GOT3 (cell line): Measurements from ENCODE around the gene SLC7A1.

Source experiments
- DNase-seq: peaks from one replicate; lab custom pipeline; 2025; ENCODE audit warnings: mixed read lengths; lab: John Stamatoyannopoulos, UW

Gene SLC7A1

GRCh38 chr13:29489650-29490560 is 105.6 kb downstream of the SLC7A1 start:
- DNase-seq: no peak

- DNase-seq: no peak
These were observed 107.7 kb downstream of the SLC7A1 start for GRCh38 chr13:29487466-29488454.

- no peak for DNase-seq
These were observed 108.9 kb downstream of the SLC7A1 start for GRCh38 chr13:29486551-29486950.

- no peak for DNase-seq
These were observed 110.7 kb downstream of the SLC7A1 start for GRCh38 chr13:29484796-29485195.

GRCh38 chr13:29484236-29484635 is 111.3 kb downstream of the SLC7A1 start:
- DNase-seq: no peak

- DNase-seq: no peak
These were observed 111.9 kb downstream of the SLC7A1 start for GRCh38 chr13:29483623-29484022.

GRCh38 chr13:29483211-29483610 is 112.3 kb downstream of the SLC7A1 start:
- no peak for DNase-seq

GRCh38 chr13:29482504-29482903 is 113.0 kb downstream of the SLC7A1 start:
- no peak for DNase-seq

GRCh38 chr13:29481603-29482002 is 113.9 kb downstream of the SLC7A1 start:
- no peak for DNase-seq

- no peak for DNase-seq
These were observed 114.5 kb downstream of the SLC7A1 start for GRCh38 chr13:29480893-29481525.

GRCh38 chr13:29479716-29480492 is 115.6 kb downstream of the SLC7A1 start:
- no peak for DNase-seq

- no peak for DNase-seq
These were observed 119.4 kb downstream of the SLC7A1 start for GRCh38 chr13:29476046-29476445.

GRCh38 chr13:29474991-29475390 is 120.5 kb downstream of the SLC7A1 start:
- no peak for DNase-seq

GRCh38 chr13:29473166-29473565 is 122.3 kb downstream of the SLC7A1 start:
- DNase-seq: no peak

GRCh38 chr13:29472332-29472961 is 123.0 kb downstream of the SLC7A1 start:
- no peak for DNase-seq

GRCh38 chr13:29471551-29471950 is 123.9 kb downstream of the SLC7A1 start:
- DNase-seq: no peak

GRCh38 chr13:29465741-29466293 is 129.7 kb downstream of the SLC7A1 start:
- DNase-seq: no peak

GRCh38 chr13:29464105-29464679 is 131.3 kb downstream of the SLC7A1 start:
- no peak for DNase-seq

- no peak for DNase-seq
These were observed 135.6 kb downstream of the SLC7A1 start for GRCh38 chr13:29459813-29460355.
